ENCODE results near the gene RBBP9. TPM values are rescaled to one million over a fixed set of nuclear protein-coding genes. Genes with fewer than 3 reads are reported as not detected.

RBBP9 gene
- total and polyA plus RNA-seq, 9 of the 15 experiments (the other 6 are each of a cell fraction or from before 2014, with no cell fraction given), result 0.94 to 4.4 (median 2.5) TPM

DNA sequence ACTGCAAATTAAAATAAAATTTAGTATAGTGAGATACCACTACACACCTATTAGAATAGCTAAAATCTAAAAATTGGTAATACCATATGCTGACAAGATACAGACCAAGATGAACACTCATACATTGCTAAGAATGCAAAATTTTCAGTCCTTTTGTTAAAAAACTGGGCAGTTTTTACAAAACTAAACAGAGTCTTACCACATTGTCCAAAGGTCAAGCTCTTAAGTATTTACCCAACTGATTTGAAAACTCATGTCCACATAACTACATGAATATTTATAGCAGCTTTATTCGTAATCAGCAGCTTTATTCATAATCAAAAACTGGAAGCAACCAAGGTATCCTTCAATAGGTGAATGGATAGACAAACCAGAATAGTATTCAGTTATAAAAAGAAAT lies 19.8 kb downstream of the RBBP9 start:
- BruUV-seq (replicated peaks), result no TSS peak
- WGBS (ENCODE audit: insufficient coverage, low coverage, missing lambda C conversion rate), result 75% methylated on average over 1 of the region's 1 CpG
- Histone ChIP-seq H3K36me3 (ENCODE audit: control insufficient read depth, insufficient read depth, low read length) (peaks cover 52% of the 10 kb centered on the region; the same call in 1 of the 3 replicates), H3K9me3 (replicated peaks; ENCODE audit: control insufficient read depth, insufficient read depth, low read depth, low read length) (no peaks in the 10 kb centered on the region), H3K9ac (ENCODE audit: insufficient read depth in 1 of 2, low read depth in 2 of 2, low read length in 2 of 2) (no peak overlapping the region), H3K4me3 (no peak overlapping the region), H3K9me1 (ENCODE audit: control insufficient read depth, insufficient read depth, low read length) (no peaks in the 10 kb centered on the region), H3K27me3 (ENCODE audit: control insufficient read depth in 2 of 2, insufficient read depth in 2 of 2, low read length in 2 of 2) (no peaks in the 10 kb centered on the region), H3K4me2 (ENCODE audit: insufficient read depth, low read length) (no peak overlapping the region), H2AFZ (ENCODE audit: low read depth, low read length) (no peak overlapping the region), H4K20me1 (replicated peaks; ENCODE audit: control insufficient read depth, insufficient read depth, low read length) (no peaks in the 10 kb centered on the region), H3K4me1 (replicated peaks in 1 of 2; ENCODE audit: control insufficient read depth in 2 of 2, insufficient read depth in 2 of 2, low read length in 2 of 2) (no peaks in the 10 kb centered on the region), H3K79me2 (ENCODE audit: control insufficient read depth, insufficient read depth, low read length) (no peaks in the 10 kb centered on the region), H3K27ac (ENCODE audit: extremely low read depth, low read depth, low read length) (no peak overlapping the region)
- ChIA-PET POLR2A (interaction anchor here (0.6 kb wide), 1 partner anchor 383 kb away, joined by 3 read pairs; no protein-coding TSS in a partner anchor), CTCF (ENCODE audit: low intra/inter-chr PET ratio) (no interaction called here)
- no peak for ATAC-seq
- DNase-seq (ENCODE audit: extremely low read depth in 1 of 4, low spot score in 3 of 4), result no peak
- intact Hi-C loops (cut with micrococcal nuclease), result no loop called here
- TF ChIP-seq, protein P1, sequence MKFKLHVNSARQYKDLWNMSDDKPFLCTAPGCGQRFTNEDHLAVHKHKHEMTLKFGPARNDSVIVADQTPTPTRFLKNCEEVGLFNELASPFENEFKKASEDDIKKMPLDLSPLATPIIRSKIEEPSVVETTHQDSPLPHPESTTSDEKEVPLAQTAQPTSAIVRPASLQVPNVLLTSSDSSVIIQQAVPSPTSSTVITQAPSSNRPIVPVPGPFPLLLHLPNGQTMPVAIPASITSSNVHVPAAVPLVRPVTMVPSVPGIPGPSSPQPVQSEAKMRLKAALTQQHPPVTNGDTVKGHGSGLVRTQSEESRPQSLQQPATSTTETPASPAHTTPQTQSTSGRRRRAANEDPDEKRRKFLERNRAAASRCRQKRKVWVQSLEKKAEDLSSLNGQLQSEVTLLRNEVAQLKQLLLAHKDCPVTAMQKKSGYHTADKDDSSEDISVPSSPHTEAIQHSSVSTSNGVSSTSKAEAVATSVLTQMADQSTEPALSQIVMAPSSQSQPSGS (CRISPR knock-in tag; IDR thresholded peaks at IDR 0.05), result no peak
- TF ChIP-seq, protein P2, sequence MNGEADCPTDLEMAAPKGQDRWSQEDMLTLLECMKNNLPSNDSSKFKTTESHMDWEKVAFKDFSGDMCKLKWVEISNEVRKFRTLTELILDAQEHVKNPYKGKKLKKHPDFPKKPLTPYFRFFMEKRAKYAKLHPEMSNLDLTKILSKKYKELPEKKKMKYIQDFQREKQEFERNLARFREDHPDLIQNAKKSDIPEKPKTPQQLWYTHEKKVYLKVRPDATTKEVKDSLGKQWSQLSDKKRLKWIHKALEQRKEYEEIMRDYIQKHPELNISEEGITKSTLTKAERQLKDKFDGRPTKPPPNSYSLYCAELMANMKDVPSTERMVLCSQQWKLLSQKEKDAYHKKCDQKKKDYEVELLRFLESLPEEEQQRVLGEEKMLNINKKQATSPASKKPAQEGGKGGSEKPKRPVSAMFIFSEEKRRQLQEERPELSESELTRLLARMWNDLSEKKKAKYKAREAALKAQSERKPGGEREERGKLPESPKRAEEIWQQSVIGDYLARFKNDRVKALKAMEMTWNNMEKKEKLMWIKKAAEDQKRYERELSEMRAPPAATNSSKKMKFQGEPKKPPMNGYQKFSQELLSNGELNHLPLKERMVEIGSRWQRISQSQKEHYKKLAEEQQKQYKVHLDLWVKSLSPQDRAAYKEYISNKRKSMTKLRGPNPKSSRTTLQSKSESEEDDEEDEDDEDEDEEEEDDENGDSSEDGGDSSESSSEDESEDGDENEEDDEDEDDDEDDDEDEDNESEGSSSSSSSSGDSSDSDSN (IDR thresholded peaks at IDR 0.05; ENCODE audit: borderline replicate concordance in 1 of 2, low read depth in 2 of 2, low read length in 2 of 2), result no peak
- no peak for TF ChIP-seq ZBED1 (IDR thresholded peaks at IDR 0.05)
- no peak for TF ChIP-seq RFX1 (IDR thresholded peaks at IDR 0.05)
- no peak for TF ChIP-seq THAP12 (CRISPR knock-in tag; IDR thresholded peaks at IDR 0.05)
- TF ChIP-seq KLF16 (IDR thresholded peaks at IDR 0.05), result no peak
- no peak for TF ChIP-seq EP400 (IDR thresholded peaks at IDR 0.05)
- no peak for TF ChIP-seq MEIS2 (IDR thresholded peaks at IDR 0.05; ENCODE audit: partially characterized antibody)
- no peak for TF ChIP-seq EHMT2 (IDR thresholded peaks at IDR 0.05)
- TF ChIP-seq, protein P3, sequence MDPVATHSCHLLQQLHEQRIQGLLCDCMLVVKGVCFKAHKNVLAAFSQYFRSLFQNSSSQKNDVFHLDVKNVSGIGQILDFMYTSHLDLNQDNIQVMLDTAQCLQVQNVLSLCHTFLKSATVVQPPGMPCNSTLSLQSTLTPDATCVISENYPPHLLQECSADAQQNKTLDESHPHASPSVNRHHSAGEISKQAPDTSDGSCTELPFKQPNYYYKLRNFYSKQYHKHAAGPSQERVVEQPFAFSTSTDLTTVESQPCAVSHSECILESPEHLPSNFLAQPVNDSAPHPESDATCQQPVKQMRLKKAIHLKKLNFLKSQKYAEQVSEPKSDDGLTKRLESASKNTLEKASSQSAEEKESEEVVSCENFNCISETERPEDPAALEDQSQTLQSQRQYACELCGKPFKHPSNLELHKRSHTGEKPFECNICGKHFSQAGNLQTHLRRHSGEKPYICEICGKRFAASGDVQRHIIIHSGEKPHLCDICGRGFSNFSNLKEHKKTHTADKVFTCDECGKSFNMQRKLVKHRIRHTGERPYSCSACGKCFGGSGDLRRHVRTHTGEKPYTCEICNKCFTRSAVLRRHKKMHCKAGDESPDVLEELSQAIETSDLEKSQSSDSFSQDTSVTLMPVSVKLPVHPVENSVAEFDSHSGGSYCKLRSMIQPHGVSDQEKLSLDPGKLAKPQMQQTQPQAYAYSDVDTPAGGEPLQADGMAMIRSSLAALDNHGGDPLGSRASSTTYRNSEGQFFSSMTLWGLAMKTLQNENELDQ (CRISPR knock-in tag; IDR thresholded peaks at IDR 0.05; ENCODE audit: borderline replicate concordance), result no peak
- no peak for FAIRE-seq
- in situ Hi-C loops (cut with MboI), result no loop called here

Measured in K562 (cell line).